HG02798 (cell line): ENCODE measurements around the gene SLC29A4.
"Not testable (repeated sequence)": the region's sequence is repeated elsewhere in the genome, so short reads cannot be mapped to it uniquely, and the experiment has no call there.

Experiments used
- ATAC-seq: cut with Tn5 transposase; IDR thresholded peaks from one replicate; pipeline ENCODE4 v1.9.1; 2021; ENCODE audit warnings: mild to moderate bottlenecking; ENCODE audit not compliant: unreplicated experiment, poor library complexity

Gene SLC29A4

DNA sequence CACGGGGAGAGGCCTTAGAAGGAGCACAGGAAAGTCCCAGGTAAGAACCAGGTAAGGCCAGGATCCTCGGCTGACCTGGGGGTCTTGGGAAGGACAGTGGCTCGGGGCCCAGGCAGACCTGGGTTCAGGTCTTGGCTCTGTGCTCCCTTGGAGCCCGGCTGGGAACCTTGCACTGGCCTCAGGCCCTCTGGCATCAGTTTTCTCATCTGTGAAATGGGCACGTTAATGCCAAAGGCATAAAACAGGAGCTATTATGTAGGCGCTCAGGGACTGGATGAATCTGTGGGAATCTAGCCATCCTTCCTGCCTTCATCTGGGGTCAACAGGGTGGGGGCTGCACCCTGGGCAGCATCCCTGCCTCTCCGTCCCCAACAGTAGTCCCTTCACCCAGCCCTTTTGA is 8.3 kb upstream of the SLC29A4 start:
- no peak for ATAC-seq

DNA sequence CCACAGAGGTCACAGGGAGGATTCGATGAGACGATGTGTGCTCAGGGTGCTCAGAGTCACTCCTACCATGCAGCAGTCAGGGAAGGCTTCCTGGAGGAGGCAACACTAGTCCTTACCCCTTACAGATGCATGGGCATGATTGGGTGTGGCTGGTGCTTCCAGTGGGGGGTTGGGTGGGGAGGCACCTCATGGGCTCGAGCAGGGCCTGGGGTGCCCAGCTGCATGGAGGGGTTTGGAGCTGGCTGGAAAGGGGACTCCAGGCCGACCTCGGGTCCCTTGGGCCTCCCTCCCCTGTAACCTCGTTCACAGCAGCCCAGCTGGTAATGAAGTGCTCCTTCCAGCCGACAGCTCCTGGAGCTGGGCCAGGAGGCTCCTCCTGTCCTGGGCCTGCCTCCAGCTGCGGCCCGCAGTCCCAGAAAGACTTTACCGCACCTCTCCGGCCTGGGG is 7.7 kb upstream of the SLC29A4 start:
- ATAC-seq: not testable (repeated sequence)

DNA sequence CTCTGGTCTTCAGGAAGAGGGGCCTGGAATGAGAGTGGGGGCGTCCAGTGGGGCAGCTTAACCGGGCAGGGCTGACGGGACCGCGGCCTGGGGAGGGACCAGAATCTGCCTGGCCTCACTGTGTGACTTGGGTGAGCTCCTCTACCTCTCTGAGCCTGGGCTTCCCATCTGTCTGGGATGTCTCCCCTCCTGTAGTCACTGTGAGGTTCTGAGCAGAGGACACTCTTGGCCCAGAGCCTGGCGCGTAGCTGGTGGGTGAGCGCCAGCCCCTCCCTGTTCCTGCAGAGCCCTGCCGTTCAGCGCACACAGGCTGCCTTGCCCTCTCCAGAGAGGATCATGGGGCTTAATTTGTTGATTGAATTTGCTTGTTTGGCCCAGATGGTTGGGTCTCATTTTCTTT is 7.2 kb upstream of the SLC29A4 start:
- ATAC-seq: not testable (repeated sequence)

DNA sequence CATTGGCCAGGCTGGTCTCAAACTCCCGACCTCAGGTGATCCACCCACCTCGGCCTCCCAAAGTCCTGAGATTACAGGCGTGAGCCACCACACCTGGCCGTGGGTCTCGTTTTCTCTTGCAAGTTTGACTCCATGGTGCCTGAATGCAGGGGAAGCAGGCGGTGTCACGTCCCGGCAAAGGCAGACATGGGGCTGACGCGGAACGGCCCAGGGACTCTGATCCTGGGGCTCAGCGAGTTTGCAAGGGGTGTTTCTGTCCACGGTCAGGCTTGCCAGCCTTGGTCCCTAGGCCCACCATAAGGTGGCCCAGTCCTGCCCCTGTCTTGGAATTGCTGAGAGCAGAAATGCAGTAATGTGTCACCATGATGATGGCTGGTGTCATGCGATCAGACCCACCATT is 6.6 kb upstream of the SLC29A4 start:
- not testable (repeated sequence) for ATAC-seq

DNA sequence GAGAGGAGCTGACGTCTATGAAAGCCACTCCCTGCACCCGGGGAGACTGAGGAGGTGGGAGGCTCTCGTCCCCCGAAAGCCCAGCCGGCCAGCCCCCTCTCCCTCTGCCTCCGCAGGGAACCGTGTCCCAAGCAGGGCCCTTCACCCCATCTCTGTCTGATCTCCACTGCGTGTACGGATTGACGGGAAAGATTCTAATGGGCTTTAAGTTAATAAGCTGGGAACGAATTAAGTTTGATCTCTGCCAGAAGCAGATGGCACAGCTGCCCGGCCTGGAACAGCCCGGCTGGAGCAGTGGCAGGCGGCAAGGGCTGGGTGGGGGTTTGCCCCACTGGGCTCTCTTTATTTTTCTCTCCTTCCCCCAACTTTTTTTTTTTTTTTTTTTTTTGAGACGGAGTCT is 6.1 kb upstream of the SLC29A4 start:
- ATAC-seq: no peak

DNA sequence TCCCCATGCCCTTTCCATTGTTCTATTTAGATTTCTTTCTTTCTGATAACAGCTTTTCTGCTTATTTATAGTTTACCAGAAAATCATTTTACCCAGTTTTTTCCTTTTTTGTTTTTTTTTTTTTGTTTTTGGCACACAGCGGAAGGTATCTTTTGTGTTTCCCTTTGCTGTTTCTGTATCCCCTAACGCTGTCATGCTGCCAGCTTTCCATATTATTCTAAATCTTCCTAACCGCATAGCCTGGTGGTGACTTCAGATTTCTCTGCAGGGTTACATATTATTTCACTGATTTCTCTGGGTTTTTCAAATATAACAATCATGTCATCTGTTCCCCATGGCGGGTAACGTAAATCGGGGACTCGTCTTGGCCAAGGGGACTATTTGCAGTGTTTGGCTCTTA is 4.0 kb upstream of the SLC29A4 start:
- no peak for ATAC-seq

DNA sequence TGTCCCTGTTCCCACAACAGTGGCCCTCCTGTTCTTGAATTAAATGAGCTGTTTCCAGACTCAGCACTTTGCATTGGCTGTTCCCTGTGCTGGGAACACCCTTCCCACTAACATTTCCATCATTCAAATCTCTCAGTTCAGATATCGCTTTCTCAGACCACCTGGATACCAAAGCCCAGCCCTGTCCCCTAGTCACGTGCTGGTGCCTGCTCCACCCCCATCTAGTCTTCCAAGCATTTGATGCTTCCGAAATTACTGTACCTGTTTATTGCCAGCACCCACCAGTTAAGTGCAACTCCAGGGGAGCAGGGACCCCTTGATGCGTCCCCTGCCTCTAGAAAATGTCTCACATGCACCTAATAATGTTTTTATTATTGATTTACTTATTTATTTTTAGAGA is 3.0 kb upstream of the SLC29A4 start:
- ATAC-seq: no peak

DNA sequence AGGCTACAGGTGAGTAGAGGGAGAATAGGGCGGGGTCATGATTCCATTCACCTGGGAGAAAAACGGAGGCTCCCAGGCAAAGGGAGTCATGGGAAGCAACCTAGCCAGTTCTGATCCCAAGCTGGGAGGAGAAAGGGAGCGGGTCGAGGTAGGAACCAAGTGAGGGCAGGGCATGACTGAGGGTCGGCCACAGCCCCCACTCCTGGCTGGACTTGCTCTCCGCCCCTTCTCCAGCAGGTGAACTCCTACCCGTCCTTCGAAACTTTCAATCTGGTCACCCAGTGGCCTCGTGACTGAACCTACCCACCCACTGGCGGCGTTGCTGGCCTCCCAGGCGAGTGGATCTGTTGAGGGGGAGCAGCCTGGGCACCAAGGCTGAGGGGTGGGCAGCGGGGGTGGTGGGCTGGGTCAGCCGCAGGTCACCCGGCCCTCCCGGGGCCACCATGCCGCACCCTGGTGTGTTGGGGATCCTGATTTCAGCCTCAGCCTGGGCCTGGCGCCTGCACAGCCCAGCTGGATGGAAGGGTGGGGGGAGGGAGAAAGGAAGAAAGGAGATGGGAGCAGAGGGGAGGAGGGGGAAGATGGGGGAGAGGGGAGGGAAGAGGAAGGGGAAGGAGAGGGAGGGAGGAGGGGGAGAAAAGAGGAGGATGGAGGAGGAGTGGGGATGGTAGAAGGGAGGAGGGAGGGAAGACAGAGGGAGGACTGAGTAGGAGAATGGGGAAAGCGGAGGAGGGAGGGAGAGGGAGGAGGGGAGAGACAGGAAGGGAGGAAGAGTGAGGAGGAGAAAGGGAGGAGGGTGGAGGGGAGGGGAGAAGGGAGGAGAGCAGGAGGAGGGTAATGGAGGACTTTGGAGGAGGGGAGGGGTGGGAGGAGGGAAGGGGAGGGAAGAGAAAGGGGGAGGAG is 894 bp upstream of the SLC29A4 start:
- not testable (repeated sequence) for ATAC-seq

DNA sequence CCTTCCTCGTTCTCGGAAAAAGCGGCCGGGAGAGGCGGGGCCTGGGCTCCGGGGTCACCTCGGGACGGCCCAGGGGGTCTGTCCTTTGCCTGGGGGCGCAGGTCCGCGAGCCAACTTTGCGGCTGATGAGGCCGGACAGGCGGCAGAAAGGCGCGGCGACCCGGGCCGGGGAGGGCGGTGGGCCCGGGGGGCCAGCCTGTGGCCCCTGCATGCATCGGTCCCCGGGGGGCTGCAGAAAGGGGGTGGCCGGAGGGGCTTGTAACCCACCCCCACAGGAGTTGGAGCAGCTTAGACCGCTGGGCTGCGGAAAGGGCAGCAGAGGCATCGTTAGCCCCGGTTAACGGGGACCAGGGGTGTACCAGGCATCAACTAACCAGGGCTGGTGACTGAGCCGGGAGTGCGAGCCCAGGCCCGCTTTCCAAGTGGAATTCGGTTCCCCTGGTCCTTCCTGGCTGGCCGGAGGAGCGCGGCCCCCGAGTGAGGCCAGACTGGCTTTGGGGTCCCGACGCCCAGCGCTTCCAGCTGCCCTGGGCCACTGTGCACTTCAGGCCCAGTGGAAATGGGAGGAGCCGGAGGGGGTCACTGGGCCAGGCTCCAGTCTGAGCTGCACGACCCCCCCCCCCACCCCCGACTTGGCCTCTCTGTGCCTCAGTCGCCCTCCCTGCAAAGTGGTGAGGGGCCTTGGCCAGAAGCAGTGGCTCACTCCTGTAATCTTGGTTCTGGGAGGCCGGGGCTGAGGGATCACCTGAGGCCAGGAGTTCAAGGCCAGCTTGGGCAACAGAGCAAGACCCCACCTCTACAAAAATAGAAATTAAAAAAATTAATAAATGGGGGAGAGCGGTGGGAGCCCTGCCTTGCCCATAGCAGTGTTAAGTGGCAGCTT is 919 bp downstream of the SLC29A4 start:
- ATAC-seq: no peak

DNA sequence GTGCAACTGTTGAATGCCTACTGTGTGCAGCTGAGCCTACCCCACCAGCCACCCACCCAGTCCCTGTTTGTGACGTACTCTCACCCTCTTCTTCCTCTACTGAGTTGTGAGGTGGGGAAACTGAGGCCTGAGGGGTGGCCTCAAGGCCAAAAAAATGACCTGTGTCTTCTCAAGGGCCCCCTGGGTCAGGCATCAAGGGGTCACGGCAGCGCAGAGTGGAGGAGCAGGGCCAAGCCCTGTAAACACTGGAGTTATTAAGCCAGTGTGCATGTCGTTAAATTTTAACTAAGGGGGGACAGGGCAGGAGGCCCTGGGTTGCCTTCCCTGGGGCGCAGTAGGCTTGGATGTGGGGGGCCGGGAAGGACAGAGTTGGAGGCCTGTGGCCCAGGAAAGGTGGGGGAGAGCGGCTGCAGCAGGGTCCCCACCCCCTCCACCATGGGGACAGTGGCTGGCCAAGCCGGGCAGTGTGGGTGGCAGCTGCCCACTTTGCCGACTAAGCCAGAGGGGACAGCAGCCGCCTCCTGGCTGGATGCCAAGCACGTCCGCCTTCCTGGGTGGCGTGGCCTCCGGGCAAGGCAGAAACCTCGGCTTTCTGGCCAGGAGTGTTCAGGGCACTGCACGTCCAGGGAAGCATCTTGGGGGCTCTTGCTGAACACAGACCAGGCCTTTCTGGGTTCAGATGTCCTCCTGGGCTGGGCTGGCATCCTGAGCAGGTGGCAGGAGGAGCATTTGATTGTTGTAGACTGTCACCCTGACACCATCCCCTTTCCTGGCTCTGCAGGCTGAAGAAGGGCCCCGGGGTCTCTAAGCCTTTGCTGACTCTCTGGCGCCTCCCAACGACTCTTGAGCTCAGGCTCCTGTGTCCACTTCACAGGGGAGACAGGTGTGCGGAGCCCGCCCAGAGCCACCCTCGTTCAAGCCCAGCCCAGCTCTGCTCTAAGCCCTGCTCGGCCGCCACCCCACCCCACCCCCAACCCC is 1.9 kb downstream of the SLC29A4 start:
- peak; percentile 38 for ATAC-seq

DNA sequence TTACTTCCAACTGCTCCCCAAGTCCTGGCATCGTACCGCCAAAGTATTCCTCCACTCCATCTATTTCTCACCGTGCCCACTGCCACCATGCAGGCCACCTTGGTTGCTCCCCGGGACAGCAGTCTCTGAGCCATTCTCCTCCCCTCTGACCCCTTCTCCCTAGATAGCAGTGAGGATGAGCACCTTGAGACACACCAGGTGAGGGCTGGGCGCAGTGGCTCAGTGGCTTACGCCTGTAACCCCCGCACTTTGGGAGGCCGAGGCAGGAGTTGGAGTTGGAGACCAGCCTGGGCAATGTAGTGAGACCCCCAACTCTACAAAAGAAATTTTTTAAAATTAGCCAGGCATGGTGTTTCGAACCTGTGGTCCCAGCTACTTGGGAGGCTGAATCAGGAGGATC is 4.2 kb downstream of the SLC29A4 start:
- ATAC-seq: no peak

DNA sequence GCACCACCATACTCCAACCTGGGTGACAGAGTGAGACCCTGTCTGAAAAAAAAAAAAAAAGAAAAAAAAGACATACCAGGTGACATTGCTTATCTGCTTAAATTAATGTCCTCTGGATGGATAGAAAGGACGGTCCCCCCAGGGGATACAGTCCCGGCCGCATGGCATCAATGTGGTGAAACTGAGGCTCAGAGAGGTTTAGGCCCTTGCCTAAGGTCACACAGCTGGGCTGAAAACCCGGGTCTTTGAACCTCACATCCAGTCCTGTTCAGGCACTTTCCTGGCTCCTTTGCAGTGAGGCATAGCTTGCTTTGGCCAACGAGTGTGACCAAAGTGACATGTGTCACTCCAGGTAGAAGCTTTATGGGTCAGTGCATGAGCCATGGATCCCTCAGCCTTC is 4.6 kb downstream of the SLC29A4 start:
- not testable (repeated sequence) for ATAC-seq

DNA sequence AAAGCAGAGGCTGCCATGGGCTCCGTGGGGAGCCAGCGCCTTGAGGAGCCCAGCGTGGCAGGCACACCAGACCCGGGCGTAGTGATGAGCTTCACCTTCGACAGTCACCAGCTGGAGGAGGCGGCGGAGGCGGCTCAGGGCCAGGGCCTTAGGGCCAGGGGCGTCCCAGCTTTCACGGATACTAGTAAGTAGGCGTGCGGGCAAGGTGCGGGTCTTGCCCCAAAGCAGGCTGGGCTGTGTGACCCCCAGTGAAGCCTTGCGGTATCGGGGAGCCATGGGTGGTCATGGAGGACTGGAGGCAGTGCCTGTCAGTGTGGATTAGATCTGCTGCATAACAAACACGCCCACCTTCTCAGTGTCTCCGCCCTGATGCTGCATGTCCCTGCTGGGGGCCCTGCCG is 5.1 kb downstream of the SLC29A4 start:
- no peak for ATAC-seq

DNA sequence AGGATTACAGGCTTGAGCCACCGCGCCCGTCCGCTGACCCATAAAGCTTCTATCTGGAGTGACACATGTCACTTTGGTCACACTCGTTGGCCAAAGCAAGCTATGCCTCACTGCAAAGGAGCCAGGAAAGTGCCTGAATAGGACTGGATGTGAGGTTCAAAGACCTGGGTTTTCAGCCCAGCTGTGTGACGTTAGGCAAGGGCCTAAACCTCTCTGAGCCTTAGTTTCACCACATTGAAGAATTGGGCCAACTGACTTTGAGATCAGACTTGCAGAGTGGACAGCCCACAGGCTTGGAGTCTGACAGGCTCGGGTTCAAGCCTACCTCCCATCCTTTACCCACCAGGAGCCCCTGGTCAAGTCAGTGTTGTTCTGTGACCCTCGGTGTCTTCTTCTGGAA is 5.8 kb downstream of the SLC29A4 start:
- not testable (repeated sequence) for ATAC-seq

DNA sequence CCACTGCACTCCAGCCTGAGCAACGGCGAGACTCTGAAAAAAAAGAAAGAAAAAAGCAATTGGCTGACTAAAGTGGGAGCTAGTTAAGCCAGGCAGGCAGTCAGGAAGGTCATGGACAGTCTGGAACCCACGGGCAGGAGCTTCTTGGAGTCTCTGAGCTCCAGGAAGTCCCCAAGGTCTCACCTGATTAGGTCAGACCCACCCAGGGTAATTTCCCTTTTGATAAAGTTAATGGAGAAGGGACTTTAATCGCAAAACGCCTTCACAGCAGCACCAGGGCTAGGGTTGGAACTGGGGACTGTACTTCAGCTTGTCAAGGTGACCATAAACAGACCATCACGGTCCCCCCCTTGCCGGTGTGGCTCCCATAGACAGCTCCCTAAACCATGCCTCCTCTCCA is 6.6 kb downstream of the SLC29A4 start:
- ATAC-seq: no peak

DNA sequence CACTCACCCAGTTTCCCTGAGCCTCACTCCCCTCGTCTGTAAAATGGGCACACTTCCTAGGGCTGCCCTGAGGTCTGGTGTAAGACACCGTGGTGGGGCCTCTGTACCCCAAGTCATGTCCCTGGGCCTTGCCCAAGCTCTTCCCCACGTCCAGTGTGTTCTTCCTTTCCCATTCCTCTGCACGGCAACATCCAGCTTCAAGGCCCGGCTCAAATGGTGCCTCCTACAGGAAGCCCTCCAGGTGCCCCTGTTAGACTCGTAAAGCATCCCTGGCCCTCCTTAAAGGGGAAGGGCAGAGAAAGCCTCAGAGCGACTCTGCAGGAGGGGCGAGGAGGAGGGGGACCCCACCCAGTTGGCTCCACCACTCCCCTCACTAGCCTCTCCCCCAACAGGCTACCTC is 8.6 kb downstream of the SLC29A4 start:
- ATAC-seq: no peak

DNA sequence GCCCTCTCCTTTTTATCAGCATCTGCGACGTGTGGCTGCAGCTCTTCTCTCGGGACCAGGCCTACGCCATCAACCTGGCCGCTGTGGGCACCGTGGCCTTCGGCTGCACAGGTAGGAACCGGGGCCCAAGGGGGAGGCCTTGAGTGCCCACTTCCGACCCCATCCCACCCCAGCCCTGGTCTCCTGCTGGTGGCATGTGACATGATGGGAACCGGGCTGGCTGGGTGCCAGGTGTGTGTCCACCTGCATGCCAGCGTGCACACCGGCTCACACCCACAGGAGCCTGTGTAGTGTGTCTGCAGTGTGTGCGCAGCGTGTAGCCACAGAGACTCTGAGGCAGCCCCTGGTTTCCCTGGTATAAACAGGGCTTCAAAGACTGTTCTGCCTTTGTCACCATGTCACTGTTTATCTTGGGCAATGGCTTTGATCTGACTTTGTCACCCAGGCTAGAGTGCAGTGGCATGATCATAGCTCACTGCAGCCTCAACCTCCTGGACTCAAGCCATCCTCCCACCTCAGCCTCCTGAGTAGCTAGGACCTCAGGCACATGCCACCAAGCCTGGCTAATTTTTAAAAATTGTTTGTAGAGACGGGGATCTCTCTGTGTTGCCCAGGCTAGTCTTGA is 9.1 kb downstream of the SLC29A4 start:
- ATAC-seq: not testable (repeated sequence)

DNA sequence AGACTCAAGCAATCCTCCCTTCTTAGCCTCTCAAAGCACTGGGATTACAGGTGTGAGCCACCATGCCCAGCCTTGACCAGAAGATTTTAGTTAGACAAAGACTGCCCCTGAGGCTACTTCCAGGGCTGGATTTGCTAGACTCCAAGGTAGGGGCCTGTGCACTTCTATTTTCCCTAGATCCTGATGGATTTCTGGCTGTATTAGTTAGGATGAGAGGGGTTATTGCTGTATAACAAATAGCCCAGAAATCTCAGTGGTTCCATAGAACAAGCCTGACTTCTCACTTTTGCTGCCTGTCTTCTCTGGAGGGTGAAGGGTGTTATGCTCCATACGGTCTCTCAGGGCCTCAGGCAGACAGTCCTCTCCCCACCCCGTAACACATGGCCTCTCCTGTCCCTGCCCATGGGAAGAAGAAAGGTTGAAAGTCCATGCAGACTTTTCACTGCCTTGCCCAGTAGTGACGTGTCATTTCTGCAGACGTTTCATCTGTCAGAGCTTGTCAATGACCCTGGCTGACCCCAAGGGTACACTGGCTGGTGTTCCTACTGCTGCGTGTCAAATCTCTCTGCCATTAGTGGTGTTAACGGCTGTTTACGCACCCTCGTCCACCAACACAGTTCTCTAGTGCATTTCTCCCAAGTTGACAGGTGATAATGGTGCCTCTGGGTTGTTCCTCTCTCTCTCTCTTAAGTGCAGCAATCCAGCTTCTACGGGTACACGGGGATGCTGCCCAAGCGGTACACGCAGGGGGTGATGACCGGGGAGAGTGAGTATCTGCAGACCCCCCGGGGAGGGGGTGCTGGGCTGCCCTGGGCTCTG is 11.6 kb downstream of the SLC29A4 start:
- no peak for ATAC-seq
